Skin epidermis (tissue), 12 donors: ENCODE data around the gene STK32A.

Experiments
- H3K27ac ChIP-seq, 21 experiments: fragments of 200-600 bp; sonication (generic) in 11 of 21; one replicate each; pipeline ENCODE4 v1.5.0; 2020; ENCODE audit warnings: mild to moderate bottlenecking in 3 of 21, inconsistent platforms in 2 of 21, moderate library complexity in 2 of 21
- H3K4me3 ChIP-seq, 7 experiments: fragments of 200-600 bp; sonication (generic) in 2 of 7; one replicate each; pipeline ENCODE4 v1.5.0; 2020; ENCODE audit warnings: inconsistent platforms in 2 of 7, mild to moderate bottlenecking in 2 of 7, moderate library complexity in 1 of 7

The STK32A gene

GRCh38 chr5:147382776-147383175, 147.9 kb downstream of the STK32A start:
- Histone ChIP-seq H3K27ac (peak overlapping the region in 13 of 21 experiments; percentile 1 to 75 (median 30)), H3K4me3 (peak overlapping the region in 5 of 7 experiments; percentile 14 to 31 (median 16))

GRCh38 chr5:147384346-147385193, 149.7 kb downstream of the STK32A start:
- H3K27ac ChIP-seq, result peak overlapping the region in 1 of 21 experiments; percentile 28
- no peak overlapping the region for H3K4me3 ChIP-seq

- H3K4me3 ChIP-seq, result no peak overlapping the region
- no peak overlapping the region for H3K27ac ChIP-seq
Observed at GRCh38 chr5:147387109-147387508, 152.3 kb downstream of the STK32A start.

- Histone ChIP-seq H3K4me3 (no peak overlapping the region), H3K27ac (no peak overlapping the region)
Observed at GRCh38 chr5:147388184-147389108, 153.6 kb downstream of the STK32A start.

- no peak overlapping the region for H3K4me3 ChIP-seq
- H3K27ac ChIP-seq, result no peak overlapping the region
Observed at GRCh38 chr5:147390654-147391225, 155.9 kb downstream of the STK32A start.

GRCh38 chr5:147391781-147392180, 157.0 kb downstream of the STK32A start:
- Histone ChIP-seq H3K27ac (no peak overlapping the region), H3K4me3 (no peak overlapping the region)

GRCh38 chr5:147393874-147394672, 159.2 kb downstream of the STK32A start:
- Histone ChIP-seq H3K4me3 (no peak overlapping the region), H3K27ac (no peak overlapping the region)

- Histone ChIP-seq H3K27ac (peak overlapping the region in 1 of 21 experiments; percentile 17), H3K4me3 (no peak overlapping the region)
Observed at GRCh38 chr5:147396070-147396823, 161.4 kb downstream of the STK32A start.

GRCh38 chr5:147397616-147398015, 162.8 kb downstream of the STK32A start:
- Histone ChIP-seq H3K4me3 (no peak overlapping the region), H3K27ac (peak overlapping the region in 1 of 21 experiments; percentile 5)

GRCh38 chr5:147398860-147399259, 164.0 kb downstream of the STK32A start:
- H3K4me3 ChIP-seq, result no peak overlapping the region
- peak overlapping the region in 2 of 21 experiments; percentile 49 to 53 for H3K27ac ChIP-seq

- Histone ChIP-seq H3K27ac (no peak overlapping the region), H3K4me3 (no peak overlapping the region)
Observed at GRCh38 chr5:147400126-147400809, 165.4 kb downstream of the STK32A start.

- Histone ChIP-seq H3K4me3 (no peak overlapping the region), H3K27ac (no peak overlapping the region)
Observed at GRCh38 chr5:147400881-147401280, 166.1 kb downstream of the STK32A start.

- H3K27ac ChIP-seq, result peak overlapping the region in 20 of 21 experiments; percentile 25 to 91 (median 72)
- no peak overlapping the region for H3K4me3 ChIP-seq
Observed at GRCh38 chr5:147403651-147404640, 169.1 kb downstream of the STK32A start.

- Histone ChIP-seq H3K4me3 (no peak overlapping the region), H3K27ac (peak overlapping the region in 18 of 21 experiments; percentile 25 to 91 (median 72))
Observed at GRCh38 chr5:147404706-147405105, 169.9 kb downstream of the STK32A start.

- H3K27ac ChIP-seq, result peak overlapping the region in 8 of 21 experiments; percentile 1 to 84 (median 52)
- no peak overlapping the region for H3K4me3 ChIP-seq
Observed at GRCh38 chr5:147406636-147407035, 171.8 kb downstream of the STK32A start.

- H3K4me3 ChIP-seq, result no peak overlapping the region
- H3K27ac ChIP-seq, result peak overlapping the region in 8 of 21 experiments; percentile 1 to 84 (median 52)
Observed at GRCh38 chr5:147407094-147407681, 172.4 kb downstream of the STK32A start.
